ENCODE measurements around the gene FANCG.
A peak's percentile ranks its signal among the peaks of the same experiment; 100 is the strongest.

The FANCG gene

DNA sequence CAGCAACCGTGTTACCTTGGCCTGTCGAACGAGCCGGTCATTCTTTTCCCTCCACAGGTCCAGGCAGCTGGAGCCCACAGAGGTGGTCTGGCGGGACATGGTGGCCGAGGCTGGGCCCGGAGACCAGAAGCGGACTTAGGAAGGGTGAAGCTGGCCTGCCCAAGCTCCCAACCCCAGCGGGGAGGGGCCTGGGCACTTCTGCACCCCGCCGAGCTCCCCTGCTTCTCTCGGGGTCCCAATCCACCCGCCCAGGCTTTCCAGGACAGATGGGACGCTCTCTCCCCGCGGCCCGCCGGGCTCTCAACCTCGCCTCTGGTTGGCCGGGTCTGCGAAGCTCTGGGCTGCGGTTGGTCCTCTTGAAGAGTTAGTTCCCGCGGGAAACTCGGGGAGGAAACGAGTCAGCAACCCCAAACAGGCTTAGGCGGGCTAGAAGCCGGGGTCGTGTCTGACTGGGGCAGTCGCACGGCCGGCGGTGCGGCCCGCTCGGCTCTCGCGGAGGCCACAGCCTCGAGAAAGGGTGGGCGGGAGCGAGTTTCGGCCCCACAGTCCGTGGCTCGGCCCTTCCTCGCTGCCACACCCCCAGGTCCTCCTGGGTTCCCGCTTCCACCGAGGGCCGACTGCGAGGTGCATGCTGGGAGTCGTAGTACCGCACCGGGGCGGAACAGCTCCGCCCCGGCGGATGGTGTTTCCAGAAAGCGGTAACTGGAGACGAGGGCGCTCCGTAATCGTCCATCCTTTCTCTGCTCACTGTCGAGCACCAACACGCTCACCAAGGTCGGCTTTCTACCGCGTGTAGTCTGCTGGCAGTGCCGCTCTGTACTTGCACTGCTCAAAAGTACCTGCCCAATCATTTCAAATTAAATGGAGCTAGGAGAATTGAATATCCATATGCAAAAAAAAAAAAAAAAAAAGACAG, at the start of gene FANCG:
Gene FANCG, minus strand, starts transcription at position 517 of the 916 bp plus-strand sequence. Its CDS starts 418 bp downstream, at position 99.
- peak; percentile 61 to 82 (median 70) for DNase-seq (ENCODE audit: low read depth in 4 of 4, low spot score in 1 of 4)

DNA sequence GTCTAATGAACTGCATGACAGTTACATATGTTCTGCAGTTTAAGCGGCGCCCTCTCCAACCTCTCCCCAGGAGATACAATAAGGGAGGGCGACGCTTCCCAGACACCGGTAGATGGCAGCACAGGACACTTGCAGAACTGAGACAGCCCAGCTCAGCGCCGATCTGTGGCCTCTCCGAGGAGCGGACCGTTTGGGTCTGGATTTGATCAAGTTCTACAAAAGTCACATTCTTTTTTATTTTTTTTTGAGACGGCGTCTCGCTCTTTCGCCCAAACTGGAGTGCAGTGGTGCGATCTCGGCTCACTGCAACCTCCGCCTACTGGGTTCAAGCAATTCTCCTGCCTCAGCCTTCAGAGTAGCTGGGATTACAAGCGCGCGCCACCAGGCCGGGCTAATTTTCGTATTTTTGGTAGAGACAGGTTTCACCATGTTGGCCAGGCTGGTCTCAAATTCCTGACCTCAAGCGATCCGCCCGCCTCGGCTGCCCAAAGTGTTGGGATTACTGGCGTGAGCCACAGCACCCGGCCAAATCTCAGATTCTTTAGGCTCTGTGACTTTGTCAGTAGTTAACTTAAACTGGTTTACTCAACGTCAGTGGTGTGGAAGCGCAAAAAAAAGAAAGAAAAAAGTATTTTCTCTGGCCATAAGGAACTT, 37.3 kb upstream of the FANCG start:
- peak; percentile 78 to 80 (median 80) for DNase-seq (ENCODE audit: low read depth in 4 of 4, low spot score in 1 of 4)

DNA sequence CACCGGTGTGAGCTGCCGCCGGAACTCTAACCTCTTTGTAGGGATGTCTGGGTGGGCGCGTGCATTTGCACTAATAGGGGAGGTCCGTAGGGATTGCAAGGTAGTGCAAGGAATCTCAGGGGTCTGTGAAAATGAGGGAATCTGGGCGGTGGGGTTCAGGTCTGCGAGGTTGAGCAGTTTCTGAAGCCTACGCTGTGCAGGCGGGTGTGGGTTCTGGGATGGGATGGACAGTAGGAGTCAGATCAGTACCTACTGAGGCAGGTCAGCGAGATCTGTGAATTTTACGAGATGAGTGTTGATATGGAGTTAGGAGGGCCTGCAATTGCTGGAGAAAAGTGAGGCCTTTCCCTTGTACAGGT, 36.8 kb upstream of the FANCG start:
- no peak for DNase-seq (ENCODE audit: low read depth in 4 of 4, low spot score in 1 of 4)

DNA sequence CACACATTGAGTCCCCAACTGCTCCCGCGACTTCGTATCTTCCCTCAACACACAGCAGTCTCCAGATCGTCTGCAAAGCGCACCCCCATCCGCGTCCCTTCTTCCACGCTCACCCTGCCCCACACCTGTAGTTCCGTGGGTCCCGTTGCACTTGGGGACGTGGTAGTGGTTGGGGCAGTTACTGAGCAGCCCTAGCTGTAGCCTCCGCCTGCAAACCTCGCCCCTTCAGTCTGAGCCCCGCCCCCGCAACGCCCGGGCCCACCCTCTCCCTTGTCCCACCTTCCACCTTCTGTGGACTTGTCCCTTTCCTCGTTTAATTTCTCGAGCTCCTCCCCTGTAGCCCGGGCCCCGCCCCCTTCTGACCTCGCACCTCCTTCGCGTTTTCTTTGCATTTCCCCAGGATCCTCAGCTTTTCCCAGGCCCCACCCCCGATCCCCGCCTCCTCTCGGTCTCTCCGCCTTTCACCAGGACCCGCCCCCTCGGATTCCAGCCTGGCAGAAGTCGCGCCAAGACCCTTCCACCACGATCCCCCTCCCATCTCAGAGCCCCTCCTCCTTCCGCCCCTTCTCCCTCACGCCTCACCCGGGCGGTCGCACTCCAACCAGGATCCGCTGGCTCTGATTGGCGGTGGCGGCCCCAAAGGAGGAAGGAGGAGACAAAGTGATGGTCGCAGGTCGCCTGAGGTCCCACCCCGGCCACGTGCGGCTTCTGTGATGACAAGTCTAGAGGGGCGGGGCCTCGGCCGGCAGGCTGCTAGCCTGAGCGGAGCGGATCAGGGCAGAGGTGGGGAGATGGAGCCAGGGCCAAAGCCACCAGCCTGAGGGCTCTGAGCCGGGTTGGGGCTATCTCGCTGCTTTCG, 36.2 kb upstream of the FANCG start, which contains the start of gene ATOSB:
Gene ATOSB, minus strand, starts transcription at position 183 of the 859 bp plus-strand sequence. CDS start 7,588 bp downstream, outside the sequence.
- DNase-seq (ENCODE audit: low read depth in 4 of 4, low spot score in 1 of 4) = peak; percentile 77 to 90 (median 82)

DNA sequence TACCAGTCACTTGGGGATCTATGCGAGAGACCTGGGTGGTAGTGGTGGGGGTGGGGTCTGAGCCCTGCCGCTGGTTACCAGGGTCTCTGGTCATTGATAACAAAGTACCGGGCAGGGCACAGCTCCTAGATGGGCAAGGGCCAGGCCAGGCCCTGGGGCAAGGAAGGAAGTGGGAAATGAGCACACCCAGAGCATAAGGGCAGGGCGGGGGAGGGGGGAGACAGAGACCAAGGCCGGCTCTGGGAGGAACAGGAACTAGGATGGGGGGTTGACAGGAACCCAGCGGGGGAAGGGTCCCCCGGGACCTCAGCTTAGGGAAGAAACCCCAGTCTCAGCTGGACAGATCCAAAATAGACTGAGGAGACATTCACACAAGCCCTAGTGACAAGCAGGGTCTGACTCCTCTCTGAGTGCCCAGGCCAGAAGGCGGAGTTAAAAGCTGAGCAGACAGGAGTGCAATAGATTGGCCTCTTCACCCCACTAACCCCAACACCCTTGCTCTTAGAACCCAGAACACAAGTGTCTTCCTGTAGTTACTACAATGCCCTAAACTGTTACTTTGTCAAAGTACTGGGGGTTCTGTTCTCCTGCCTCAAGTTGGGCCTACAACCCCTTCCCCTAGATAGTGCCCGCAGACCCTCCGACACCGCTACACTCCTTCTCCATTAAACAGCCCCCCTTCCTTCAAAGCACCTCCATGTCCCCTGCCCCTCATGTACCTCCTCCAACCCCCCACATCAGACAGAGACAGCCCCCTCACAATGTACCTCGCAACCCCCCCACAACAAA, 35.3 kb upstream of the FANCG start:
- no peak for DNase-seq (ENCODE audit: low read depth in 4 of 4, low spot score in 1 of 4)

DNA sequence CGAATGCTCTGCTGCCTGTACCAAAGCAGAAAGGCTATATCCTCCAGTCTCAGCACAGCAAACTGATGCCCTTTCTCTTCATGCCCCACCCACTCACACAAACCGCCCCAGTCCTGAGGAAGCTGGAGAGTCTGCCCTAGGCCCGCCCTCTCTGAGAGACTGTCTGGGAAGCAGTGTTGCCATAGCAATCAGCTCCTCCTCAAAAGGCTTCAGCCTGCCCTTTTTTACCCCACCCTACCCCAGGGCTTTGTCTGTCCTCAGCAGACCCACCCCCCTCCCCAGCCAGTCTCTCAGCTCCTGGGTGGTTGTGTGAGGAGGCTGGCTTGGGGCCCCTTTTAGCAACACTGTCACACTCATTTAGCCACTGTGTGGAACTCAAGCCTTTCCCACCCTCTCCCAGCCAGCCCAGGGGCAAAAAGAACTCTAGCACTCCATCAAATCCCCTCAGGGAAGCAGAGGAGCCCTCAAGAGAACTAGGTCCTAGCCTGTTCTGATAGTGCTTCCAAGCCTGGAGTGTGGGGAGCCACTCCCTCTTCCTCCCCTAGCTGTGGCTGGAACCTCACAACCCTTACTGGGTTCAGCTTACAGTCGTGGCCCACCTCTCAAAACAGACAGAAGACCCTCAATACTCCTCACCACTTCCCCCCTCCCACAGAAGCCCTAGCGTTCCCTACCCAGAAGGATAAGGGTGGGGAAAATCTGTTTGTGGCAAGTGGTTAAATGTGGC, 34.5 kb upstream of the FANCG start:
- DNase-seq (ENCODE audit: low read depth in 4 of 4, low spot score in 1 of 4) = peak in 2 of 4 experiments; percentile 45 to 53

DNA sequence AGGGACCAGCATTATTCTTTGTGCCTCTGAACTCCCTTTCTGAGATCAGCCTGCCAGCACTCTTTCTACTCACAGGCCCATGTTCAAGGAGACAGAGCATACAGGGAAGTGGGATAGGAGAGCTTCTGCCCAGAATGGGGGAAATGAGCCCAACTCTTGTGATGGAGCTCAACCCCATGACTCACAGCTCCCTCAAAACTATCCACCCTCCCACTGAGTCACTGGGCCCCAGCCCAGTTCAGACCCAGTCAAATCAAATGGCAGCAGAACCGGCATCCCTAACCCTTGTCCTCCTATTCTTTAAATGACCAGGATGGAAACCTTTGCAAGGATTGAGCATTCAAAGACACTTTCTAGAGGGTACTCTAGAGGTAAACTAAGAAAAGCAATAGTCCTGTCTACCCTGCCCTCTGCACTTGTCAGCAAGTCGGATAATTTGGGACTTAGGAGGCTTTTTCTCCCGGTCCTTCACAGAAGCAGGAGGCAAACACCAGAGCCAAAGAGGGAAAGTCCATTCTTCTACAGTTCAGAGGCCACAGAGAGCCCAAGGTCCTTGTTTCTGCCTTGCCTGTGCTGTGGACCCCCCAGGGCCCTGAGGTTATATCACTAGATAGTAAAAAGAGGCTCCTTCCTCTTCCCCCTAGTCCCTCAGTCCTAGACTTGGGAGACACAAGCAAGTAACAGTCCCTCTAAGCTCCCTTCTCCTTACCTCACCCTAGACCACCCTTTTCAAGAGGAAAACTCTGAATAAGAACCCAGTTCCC, 32.7 kb upstream of the FANCG start:
- DNase-seq (ENCODE audit: low read depth in 4 of 4, low spot score in 1 of 4) = no peak

DNA sequence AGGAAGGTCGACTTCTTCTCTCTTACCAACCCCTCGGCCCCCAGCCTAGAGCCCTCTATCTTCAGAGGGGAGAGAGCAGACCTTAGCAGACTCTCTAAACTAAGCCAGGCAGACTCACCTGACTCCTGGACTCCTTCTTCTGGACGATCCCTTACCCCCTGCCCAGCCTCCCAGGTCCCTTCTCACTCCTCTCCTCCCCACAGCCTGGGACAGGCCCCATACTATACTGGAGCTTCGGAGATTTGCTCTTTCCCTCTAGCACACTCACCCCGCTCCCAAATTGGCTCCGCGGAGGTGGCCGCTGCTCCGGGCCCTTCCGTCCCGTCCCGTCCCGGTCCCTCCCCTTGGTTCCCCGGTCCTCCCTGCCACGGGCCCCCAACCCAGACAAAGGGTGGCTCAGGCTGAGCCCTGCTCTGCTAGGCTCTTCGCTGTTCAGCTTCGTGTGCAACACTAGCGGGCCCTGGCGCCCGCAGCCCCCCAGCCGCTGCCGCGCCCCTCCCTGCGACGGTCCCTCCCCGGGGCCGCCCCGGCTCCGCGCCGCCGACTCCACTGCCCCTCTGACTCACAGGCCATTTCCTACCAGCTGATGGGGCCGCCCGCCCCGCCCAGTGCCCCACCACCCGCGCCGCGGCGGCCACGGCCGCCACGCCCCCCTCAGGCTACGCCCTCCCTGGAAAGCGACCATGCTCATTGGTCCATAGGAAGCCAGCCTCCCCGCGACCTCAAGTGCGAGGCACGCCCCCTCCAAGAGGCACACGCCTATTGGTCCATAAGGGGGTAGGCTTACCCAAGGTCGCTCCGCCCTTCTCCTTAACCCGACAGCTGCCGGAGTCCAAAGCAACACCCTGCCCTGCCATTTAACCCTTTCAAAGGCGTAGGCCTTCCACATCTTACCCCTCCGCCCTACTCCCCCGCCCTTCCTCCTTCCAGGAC, 31.5 kb upstream of the FANCG start:
- peak; percentile 85 to 94 (median 92) for DNase-seq (ENCODE audit: low read depth in 4 of 4, low spot score in 1 of 4)

DNA sequence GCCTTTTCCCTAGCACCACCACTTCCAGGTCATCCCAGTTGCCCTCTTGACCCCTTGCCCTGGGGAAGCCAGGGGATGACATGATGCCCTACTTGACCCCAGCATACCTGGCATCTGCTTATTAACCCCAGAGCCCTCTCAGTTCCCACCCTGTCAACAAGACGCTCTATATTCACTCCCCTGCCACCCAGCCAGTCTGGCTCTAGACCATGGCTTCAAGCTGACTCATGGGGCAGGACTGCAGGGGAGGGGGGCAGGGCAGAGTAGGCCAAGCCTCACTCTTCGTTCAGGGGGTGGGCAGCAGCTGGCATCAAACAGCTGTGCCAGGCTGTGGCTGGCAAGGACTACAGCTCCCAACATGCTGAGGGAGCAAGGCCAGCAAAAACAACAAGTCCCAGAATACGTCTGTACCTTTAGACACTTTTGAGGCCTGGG, 30.6 kb upstream of the FANCG start:
- no peak for DNase-seq (ENCODE audit: low read depth in 4 of 4, low spot score in 1 of 4)

DNA sequence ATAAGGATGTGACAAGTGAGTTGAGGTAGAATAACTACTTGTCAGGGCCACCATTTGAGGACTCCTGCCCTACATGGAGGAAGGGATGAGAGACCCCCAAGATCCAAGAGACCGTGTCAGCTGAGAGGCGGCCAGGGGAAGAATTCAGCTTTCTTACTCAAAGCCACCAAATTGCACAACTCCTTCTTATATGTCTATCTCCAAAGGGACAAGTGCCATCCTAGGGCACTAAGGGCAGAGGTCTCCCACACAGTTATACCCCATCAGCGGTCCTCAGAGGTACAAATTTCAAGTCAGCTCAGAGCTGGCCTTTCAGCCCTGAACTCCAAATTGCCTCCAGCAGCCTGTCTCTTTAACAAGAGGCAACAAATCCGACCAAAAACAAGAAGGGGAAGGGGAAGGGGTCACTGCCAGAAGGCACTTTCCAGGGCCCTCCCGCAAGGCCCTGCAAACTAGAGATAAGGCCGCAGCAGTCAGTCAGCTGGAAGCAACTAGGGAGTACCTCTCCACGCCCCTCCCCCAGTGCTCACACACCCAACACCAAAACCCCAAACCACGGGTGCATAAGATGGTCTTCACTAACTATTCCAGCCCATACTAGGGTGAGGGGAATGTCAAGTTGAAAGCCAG, 29.3 kb upstream of the FANCG start:
- no peak for DNase-seq (ENCODE audit: low read depth in 4 of 4, low spot score in 1 of 4)

DNA sequence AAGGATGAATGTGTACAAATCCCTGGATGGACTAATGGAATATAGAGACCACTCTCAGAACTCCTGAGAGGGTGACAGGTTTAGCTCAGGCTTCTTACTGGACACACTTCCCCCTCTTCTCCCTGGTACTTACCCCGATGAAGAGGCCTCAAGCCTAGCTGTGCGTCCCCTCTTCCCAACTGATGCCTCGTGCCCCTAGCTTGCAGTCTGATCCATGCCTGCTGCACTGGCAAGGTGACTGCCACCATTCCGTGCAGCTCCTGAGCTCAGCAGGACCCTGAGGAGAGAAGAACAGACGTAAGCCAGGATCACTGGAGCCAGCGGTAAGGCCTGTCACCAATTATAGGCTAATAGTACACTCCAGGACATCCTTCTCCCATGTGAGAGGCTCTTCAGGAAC, 28.7 kb upstream of the FANCG start:
- no peak for DNase-seq (ENCODE audit: low read depth in 4 of 4, low spot score in 1 of 4)

DNA sequence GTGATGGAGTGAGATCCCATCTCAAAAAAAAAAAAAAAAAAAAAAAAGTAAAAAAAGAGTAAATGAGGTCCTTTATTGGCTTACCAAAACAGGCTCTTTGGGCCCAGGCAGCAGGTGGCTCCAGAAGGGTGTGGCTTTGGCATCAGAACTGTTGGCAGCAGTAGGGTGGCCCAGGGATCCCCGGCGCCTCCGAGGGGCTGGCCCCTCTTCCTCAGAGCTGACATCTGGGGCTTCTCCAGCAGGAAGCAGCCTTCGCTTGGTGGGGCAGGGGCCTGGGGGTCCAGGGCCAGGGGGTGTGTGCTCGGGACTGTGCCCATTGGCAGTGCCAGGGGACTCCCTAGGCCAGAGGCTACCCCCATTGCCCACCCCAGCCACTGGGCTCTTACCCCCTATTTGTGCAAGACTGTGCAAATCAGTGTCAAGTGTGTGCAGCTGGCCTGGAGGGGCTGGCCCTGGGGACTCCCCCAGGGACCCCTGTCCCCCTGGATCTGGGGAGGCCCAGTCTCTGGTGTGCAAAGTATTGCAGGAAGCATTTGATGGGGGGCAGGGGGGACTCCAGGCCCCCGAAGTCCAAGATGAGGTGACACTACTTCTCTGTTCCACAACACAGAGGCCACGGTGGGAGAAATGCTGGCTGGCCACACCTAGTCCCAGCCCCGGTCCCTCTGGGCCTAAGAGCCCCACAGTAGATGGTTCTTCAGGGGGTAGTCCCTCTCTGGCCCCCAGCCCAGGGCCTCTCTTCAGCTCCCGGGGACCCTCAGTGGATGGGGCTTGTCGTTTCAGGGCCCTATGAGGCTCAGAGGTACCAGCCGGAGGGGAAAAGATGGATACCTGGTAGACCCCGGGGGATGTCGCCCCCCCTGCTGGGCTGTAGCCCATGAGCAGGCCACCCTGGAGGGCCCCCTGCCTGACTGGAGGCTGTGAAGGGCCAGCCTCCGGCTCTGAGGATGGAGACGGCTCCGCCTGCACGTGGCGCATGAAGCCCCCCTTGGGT, 27.9 kb upstream of the FANCG start:
- no peak for DNase-seq (ENCODE audit: low read depth in 4 of 4, low spot score in 1 of 4)

DNA sequence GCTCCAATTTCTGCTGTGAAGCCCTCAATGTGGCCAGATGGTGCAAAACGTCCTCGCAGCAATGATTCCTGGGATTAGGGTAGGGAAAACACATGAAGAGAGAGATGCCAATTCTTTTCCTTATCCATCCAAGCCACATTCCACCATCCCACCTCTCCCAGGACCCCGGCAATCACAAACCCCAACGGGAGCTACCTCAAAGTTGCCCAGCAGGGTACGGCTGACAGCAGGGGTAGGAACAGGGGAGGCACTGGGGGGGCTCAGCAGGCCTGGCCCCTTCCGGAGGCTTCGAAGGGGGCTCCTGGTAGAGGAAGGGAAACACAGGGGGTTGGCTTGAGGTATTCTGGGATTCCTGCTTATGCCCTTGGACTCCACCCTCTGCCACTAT, 26.6 kb upstream of the FANCG start:
- no peak for DNase-seq (ENCODE audit: low read depth in 4 of 4, low spot score in 1 of 4)

DNA sequence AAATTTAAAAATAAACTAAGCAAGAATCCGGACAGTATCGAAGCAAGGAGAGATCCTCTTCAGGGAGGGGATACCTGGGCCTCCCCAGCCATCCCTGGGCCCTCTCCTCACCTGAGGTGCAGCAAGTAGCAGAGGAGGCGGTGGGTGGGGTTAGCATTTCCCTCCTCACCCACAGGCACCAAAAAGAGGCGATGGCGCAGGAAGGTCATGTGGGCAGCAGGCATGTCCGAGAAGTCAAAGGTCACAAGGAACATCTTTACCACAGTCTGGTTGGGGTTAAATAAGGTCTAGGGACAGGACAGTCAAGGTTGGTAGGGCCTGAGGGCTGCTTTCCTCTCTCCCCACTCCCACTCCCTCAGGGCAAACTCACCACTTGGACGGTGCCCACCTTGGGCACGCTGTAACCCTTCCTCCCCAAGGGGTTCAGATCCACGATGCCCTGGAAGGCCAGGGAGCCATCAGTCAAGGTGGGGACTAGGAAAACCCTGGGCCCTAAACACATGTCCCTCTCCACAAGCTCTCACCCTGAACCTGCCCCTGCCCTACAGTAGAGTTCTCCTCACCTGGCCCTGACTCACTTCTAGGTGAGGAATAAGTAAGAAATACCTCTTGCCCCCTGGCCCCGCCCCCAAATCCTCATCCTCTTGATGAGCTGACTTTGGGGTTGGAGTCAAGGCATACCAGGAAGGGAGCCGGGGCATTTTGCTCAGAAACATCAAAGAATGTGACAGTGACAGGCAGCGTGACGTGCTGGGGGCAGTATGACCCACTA, 26.0 kb upstream of the FANCG start:
- DNase-seq (ENCODE audit: low read depth in 4 of 4, low spot score in 1 of 4) = no peak

DNA sequence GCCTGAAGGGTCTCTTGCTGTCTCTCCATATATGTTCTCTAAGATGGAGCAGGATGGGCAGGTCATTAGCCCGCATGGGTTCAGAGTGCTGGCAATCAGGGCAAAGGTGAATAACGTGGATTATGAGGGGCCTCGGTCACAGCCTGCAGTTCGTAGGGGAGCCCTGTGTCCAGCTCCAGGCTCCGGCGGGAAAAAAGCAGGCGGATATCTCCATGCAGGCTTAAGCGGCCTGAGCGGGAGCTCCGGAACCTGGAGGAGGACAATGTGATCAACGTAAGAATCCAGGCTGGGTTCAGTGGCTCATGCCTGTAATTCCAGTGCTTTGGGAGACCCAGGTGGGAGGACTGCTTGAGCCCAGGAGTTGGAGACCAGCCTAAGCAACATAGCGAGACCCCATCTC, 25.4 kb upstream of the FANCG start:
- DNase-seq (ENCODE audit: low read depth in 4 of 4, low spot score in 1 of 4) = no peak

DNA sequence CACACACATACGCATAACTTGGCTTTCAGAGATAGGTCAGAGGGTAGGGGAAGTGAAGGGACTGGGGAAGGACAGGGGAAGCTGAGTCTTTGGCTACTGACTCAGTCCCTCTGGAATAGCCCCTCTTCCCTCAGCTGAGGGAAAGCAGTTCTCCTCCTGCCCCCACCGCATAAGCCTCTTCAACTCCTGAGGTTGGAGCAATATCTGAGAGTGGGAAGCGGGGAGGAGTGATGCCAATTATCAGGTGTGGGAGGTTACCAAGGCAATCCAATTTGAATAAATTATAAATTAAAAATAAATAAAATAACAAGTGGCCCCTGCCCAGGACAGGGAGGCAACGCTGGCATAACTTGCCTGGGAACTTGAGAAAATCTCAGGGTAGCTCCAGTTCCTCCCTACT, 24.8 kb upstream of the FANCG start:
- no peak for DNase-seq (ENCODE audit: low read depth in 4 of 4, low spot score in 1 of 4)

All from stimulated activated CD4-positive, alpha-beta T cell treated with anti-CD3 and anti-CD28 coated beads, Interleukin-1b, Interleukin-23, amount 100 ng/mL, for 24 hours (primary cell).